ENCODE measurements around the gene DOK1.

Gene DOK1

GRCh38 chr2:74512744-74513604 lies 41.5 kb upstream of the DOK1 start:
- Histone ChIP-seq H3K79me2 (ENCODE audit: insufficient read depth, low read length) (no peaks in the 10 kb centered on the region), H2AFZ (ENCODE audit: low read depth, low read length) (no peak overlapping the region), H3K27ac (ENCODE audit: low read length) (no peak overlapping the region), H4K20me1 (ENCODE audit: insufficient read depth, low read length) (no peaks in the 10 kb centered on the region), H3K27me3 (ENCODE audit: insufficient read depth, low read length, poor library complexity) (peaks cover 19% of the 10 kb centered on the region), H3K4me1 (ENCODE audit: insufficient read depth, low read length) (peaks cover 16% of the 10 kb centered on the region), H3K4me2 (ENCODE audit: insufficient read depth, low read length) (no peak overlapping the region), H3K9ac (ENCODE audit: low read depth, low read length) (no peak overlapping the region), H3K9me3 (ENCODE audit: insufficient read depth, low read length, severe bottlenecking) (no peaks in the 10 kb centered on the region), H3K36me3 (ENCODE audit: insufficient read depth, low read length) (no peaks in the 10 kb centered on the region), H3K4me3 (ENCODE audit: low read depth in 1 of 2, low read length in 2 of 2) (no peak overlapping the region)
- DNase-seq (no peak), ATAC-seq (ENCODE audit: insufficient read depth, low read depth) (no peak)
- TF ChIP-seq CTCF (IDR thresholded peaks at IDR 0.05; ENCODE audit: borderline replicate concordance, extremely low read depth, low read length, poor library complexity, severe bottlenecking) (no peak), EZH2 (IDR thresholded peaks at IDR 0.05; ENCODE audit: borderline replicate concordance, low read depth, low read length, severe bottlenecking) (no peak)

DNA sequence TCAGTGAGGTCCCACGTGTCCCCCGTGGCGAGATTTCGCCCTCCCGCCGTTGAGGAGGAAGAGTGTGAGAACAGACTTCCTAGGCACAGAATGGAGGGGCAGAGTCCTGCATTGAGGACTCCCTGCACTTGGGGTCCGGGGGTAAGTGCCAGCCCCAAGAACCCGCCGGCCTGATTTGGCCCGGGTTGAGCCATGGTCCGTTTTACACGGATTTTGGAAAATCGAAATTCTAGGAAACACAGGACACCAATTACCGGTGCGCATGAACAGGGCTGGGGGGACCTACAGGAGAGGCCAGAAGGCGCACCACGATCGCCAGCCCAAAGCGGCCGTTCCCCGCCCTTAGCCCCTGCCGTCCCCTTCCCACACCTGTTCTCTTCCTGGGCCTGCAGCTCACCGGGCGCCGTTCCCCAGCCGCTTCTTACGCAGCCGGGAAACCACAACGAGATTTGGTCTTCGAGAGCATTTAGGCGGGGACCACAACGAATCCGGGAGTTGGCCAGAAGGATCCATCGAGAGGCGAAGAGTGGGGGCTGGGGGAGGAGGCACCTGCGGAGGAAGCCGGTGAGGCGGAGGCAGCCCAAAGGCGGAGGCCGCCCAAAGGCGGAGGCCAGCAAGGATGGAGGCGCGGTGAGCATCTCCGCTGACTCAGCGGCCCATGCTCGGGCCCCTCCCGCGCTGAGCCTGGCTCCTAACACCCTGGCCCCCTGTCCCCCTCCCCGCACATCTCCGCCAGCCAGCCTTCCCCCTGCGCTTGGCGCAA lies 40.7 kb upstream of the DOK1 start:
- Histone ChIP-seq H3K27me3 (ENCODE audit: insufficient read depth, low read length, poor library complexity) (peaks cover 23% of the 10 kb centered on the region), H3K4me1 (ENCODE audit: insufficient read depth, low read length) (peaks cover 8% of the 10 kb centered on the region; the same call in 1 of the 2 replicates), H3K9me3 (ENCODE audit: insufficient read depth, low read length, severe bottlenecking) (no peaks in the 10 kb centered on the region), H3K4me2 (ENCODE audit: insufficient read depth, low read length) (peak overlapping the region; percentile 17; the same call in 1 of the 2 replicates), H3K9ac (ENCODE audit: low read depth, low read length) (no peak overlapping the region), H3K79me2 (ENCODE audit: insufficient read depth, low read length) (no peaks in the 10 kb centered on the region), H3K4me3 (ENCODE audit: low read depth in 1 of 2, low read length in 2 of 2) (no peak overlapping the region), H3K27ac (ENCODE audit: low read length) (no peak overlapping the region), H3K36me3 (ENCODE audit: insufficient read depth, low read length) (no peaks in the 10 kb centered on the region), H4K20me1 (ENCODE audit: insufficient read depth, low read length) (no peaks in the 10 kb centered on the region), H2AFZ (ENCODE audit: low read depth, low read length) (no peak overlapping the region; the same call in 1 of the 2 replicates)
- DNase-seq: peak; percentile 68
- ATAC-seq (ENCODE audit: insufficient read depth, low read depth): peak; percentile 76
- no peak for TF ChIP-seq CTCF (IDR thresholded peaks at IDR 0.05; ENCODE audit: borderline replicate concordance, extremely low read depth, low read length, poor library complexity, severe bottlenecking)
- peak; percentile 75 for TF ChIP-seq EZH2 (IDR thresholded peaks at IDR 0.05; ENCODE audit: borderline replicate concordance, low read depth, low read length, severe bottlenecking)

GRCh38 chr2:74514368-74515270 lies 39.9 kb upstream of the DOK1 start, which contains the start of gene TLX2:
TSS of gene TLX2 (plus strand) at chr2:74514450. CDS start at chr2:74514807, 357 bp downstream.
- DNase-seq (no peak), ATAC-seq (ENCODE audit: insufficient read depth, low read depth) (no peak)
- H4K20me1 ChIP-seq (ENCODE audit: insufficient read depth, low read length): no peaks in the 10 kb centered on the region
- no peak within 1 kb of the TSS for H3K27ac ChIP-seq (ENCODE audit: low read length)
- H3K36me3 ChIP-seq (ENCODE audit: insufficient read depth, low read length): no peaks in the 10 kb centered on the region
- peaks cover 7% of the 10 kb centered on the region; the same call in 1 of the 2 replicates for H3K4me1 ChIP-seq (ENCODE audit: insufficient read depth, low read length)
- no peak within 1 kb of the TSS; the same call in 1 of the 2 replicates for H2AFZ ChIP-seq (ENCODE audit: low read depth, low read length)
- peak within 1 kb of the TSS; percentile 17; the same call in 1 of the 2 replicates for H3K4me2 ChIP-seq (ENCODE audit: insufficient read depth, low read length)
- H3K9ac ChIP-seq (ENCODE audit: low read depth, low read length): no peak within 1 kb of the TSS
- H3K27me3 ChIP-seq (ENCODE audit: insufficient read depth, low read length, poor library complexity): peaks cover 28% of the 10 kb centered on the region
- TF ChIP-seq CTCF (IDR thresholded peaks at IDR 0.05; ENCODE audit: borderline replicate concordance, extremely low read depth, low read length, poor library complexity, severe bottlenecking) (no peak), EZH2 (IDR thresholded peaks at IDR 0.05; ENCODE audit: borderline replicate concordance, low read depth, low read length, severe bottlenecking) (no peak)
- no peaks in the 10 kb centered on the region for H3K9me3 ChIP-seq (ENCODE audit: insufficient read depth, low read length, severe bottlenecking)
- H3K79me2 ChIP-seq (ENCODE audit: insufficient read depth, low read length): no peaks in the 10 kb centered on the region
- H3K4me3 ChIP-seq (ENCODE audit: low read depth in 1 of 2, low read length in 2 of 2): no peak within 1 kb of the TSS

Measured in DND-41 (cell line).